Measurements from ENCODE around the gene CEP135. TPM values are rescaled to one million over a fixed set of nuclear protein-coding genes. Genes with fewer than 3 reads are reported as not detected.

The CEP135 gene
- polyA plus RNA-seq, 1 donor from 2014 or later, result 5.2 TPM

GRCh38 chr4:55979562-55979961, 30.8 kb downstream of the CEP135 start:
- no peaks in the 10 kb centered on the region for H3K9me3 ChIP-seq (ENCODE audit: low read length)
- no peak overlapping the region for H3K9ac ChIP-seq (ENCODE audit: low read length)
- H3K9me2 ChIP-seq (ENCODE audit: insufficient read depth, low read length), result no peaks in the 10 kb centered on the region
- H4K20me1 ChIP-seq (ENCODE audit: insufficient read depth), result no peaks in the 10 kb centered on the region
- no peak overlapping the region for H3K27ac ChIP-seq (ENCODE audit: low read length)
- H3K4me2 ChIP-seq (ENCODE audit: low read length), result no peak overlapping the region
- H3K79me2 ChIP-seq (replicated peaks; ENCODE audit: insufficient read depth, low read length), result no peaks in the 10 kb centered on the region
- H3K27me3 ChIP-seq (ENCODE audit: insufficient read depth, low read depth, low read length), result no peaks in the 10 kb centered on the region
- H3F3A ChIP-seq (ENCODE audit: insufficient read depth, low read length, poor library complexity, severe bottlenecking), result no peaks in the 10 kb centered on the region
- H3K36me3 ChIP-seq (ENCODE audit: insufficient read depth, low read length), result no peaks in the 10 kb centered on the region
- H3K4me3 ChIP-seq (ENCODE audit: low read length), result no peak overlapping the region
- TF ChIP-seq EP300 (conservative IDR thresholded peaks at IDR 0.05; ENCODE audit: poor library complexity, severe bottlenecking) (no peak), RAD21 (conservative IDR thresholded peaks at IDR 0.05) (no peak), MXI1 (conservative IDR thresholded peaks at IDR 0.05; ENCODE audit: poor library complexity, severe bottlenecking) (no peak), TAF1 (IDR thresholded peaks at IDR 0.05; ENCODE audit: low read depth) (no peak), REST (IDR thresholded peaks at IDR 0.05; ENCODE audit: borderline replicate concordance) (no peak), CTCF (IDR thresholded peaks at IDR 0.05; ENCODE audit: poor library complexity, severe bottlenecking) (no peak), SMC3 (conservative IDR thresholded peaks at IDR 0.05; ENCODE audit: poor library complexity) (no peak), POLR2AphosphoS5 (IDR thresholded peaks at IDR 0.05) (no peak), EZH2 (IDR thresholded peaks at IDR 0.05; ENCODE audit: borderline replicate concordance, insufficient read depth, low read length, poor library complexity, severe bottlenecking) (no peak)
- no peak overlapping the region for H2AFZ ChIP-seq (ENCODE audit: low read depth, low read length)

GRCh38 chr4:55980725-55981124, 32.0 kb downstream of the CEP135 start:
- H3K9ac ChIP-seq (ENCODE audit: low read length), result no peak overlapping the region
- H3K9me3 ChIP-seq (ENCODE audit: low read length), result no peaks in the 10 kb centered on the region
- H4K20me1 ChIP-seq (ENCODE audit: insufficient read depth), result no peaks in the 10 kb centered on the region
- H2AFZ ChIP-seq (ENCODE audit: low read depth, low read length), result no peak overlapping the region
- no peaks in the 10 kb centered on the region for H3K9me2 ChIP-seq (ENCODE audit: insufficient read depth, low read length)
- H3K27me3 ChIP-seq (ENCODE audit: insufficient read depth, low read depth, low read length), result no peaks in the 10 kb centered on the region
- H3K4me2 ChIP-seq (ENCODE audit: low read length), result no peak overlapping the region
- H3K4me3 ChIP-seq (ENCODE audit: low read length), result no peak overlapping the region
- H3K27ac ChIP-seq (ENCODE audit: low read length), result no peak overlapping the region
- no peaks in the 10 kb centered on the region for H3K79me2 ChIP-seq (replicated peaks; ENCODE audit: insufficient read depth, low read length)
- no peak for TF ChIP-seq TAF1 (IDR thresholded peaks at IDR 0.05; ENCODE audit: low read depth)
- no peak for TF ChIP-seq POLR2AphosphoS5 (IDR thresholded peaks at IDR 0.05)
- no peak for TF ChIP-seq MXI1 (conservative IDR thresholded peaks at IDR 0.05; ENCODE audit: poor library complexity, severe bottlenecking)
- no peak for TF ChIP-seq CTCF (IDR thresholded peaks at IDR 0.05; ENCODE audit: poor library complexity, severe bottlenecking)
- no peak for TF ChIP-seq REST (IDR thresholded peaks at IDR 0.05; ENCODE audit: borderline replicate concordance)
- TF ChIP-seq RAD21 (conservative IDR thresholded peaks at IDR 0.05), result no peak
- TF ChIP-seq SMC3 (conservative IDR thresholded peaks at IDR 0.05; ENCODE audit: poor library complexity), result no peak
- no peak for TF ChIP-seq EP300 (conservative IDR thresholded peaks at IDR 0.05; ENCODE audit: poor library complexity, severe bottlenecking)
- TF ChIP-seq EZH2 (IDR thresholded peaks at IDR 0.05; ENCODE audit: borderline replicate concordance, insufficient read depth, low read length, poor library complexity, severe bottlenecking), result no peak
- H3F3A ChIP-seq (ENCODE audit: insufficient read depth, low read length, poor library complexity, severe bottlenecking), result no peaks in the 10 kb centered on the region
- H3K36me3 ChIP-seq (ENCODE audit: insufficient read depth, low read length), result no peaks in the 10 kb centered on the region
